Gastroesophageal sphincter (tissue), 4 donors: ENCODE measurements around the gene GLRA1. TPM values are rescaled to one million over a fixed set of nuclear protein-coding genes. Genes with fewer than 3 reads are reported as not detected.

Source experiments
- ATAC-seq: fragments of 150-250 bp; one replicate; pipeline ENCODE4 v1.9.1; 2016; ENCODE audit warnings: mild to moderate bottlenecking, moderate library complexity
- H3K27ac ChIP-seq, 4 donors: fragments of 200-600 bp; sonication (generic) in 3 of 4; 1 replicate in 3 of 4; 2 replicates in 1 of 4; pipeline ENCODE4 v1.5.1; 2016 to 2019
- H3K27me3 ChIP-seq: fragments of 200-600 bp; sonication (generic); one replicate; pipeline ENCODE4 v1.5.1; 2019
- H3K36me3 ChIP-seq, 2 donors: fragments of 200-600 bp; sonication (generic); one replicate each; pipeline ENCODE4 v1.5.1; 2019; ENCODE audit warnings: control low read depth in 1 of 2
- H3K4me1 ChIP-seq, 3 donors: fragments of 200-600 bp; sonication (generic); 1 replicate in 2 of 3; 2 replicates in 1 of 3; pipeline ENCODE4 v1.5.1; 2016 to 2019; ENCODE audit warnings: control low read depth in 2 of 3
- H3K4me3 ChIP-seq, 2 donors: fragments of 200-600 bp; sonication (generic); one replicate each; pipeline ENCODE4 v1.5.1; 2019; ENCODE audit warnings: mild to moderate bottlenecking in 1 of 2, moderate library complexity in 1 of 2
- H3K9me3 ChIP-seq, 3 donors: fragments of 200-600 bp; sonication (generic); one replicate each; pipeline ENCODE4 v1.5.1; 2017 to 2019; ENCODE audit warnings: control low read depth in 2 of 3
- CTCF ChIP-seq, 4 experiments: fragments of 200-600 bp in 2 of 4; fragments of 450-650 bp in 2 of 4; sonication (generic) in 1 of 4; IDR thresholded peaks; one replicate each; pipeline ENCODE4 v1.5.1; 2017 to 2019; ENCODE audit warnings: antibody characterized with exemption in 4 of 4, mild to moderate bottlenecking in 2 of 4, moderate library complexity in 2 of 4
- EP300 ChIP-seq: sonication (generic); formaldehyde crosslinking; IDR thresholded peaks from one replicate; pipeline ENCODE4 v1.6.1; 2017; ENCODE audit warnings: antibody characterized with exemption, mild to moderate bottlenecking
- POLR2A ChIP-seq, 2 donors: fragments of 450-650 bp; IDR thresholded peaks; one replicate each; pipeline ENCODE4 v1.6.1; 2017; ENCODE audit warnings: antibody characterized with exemption in 2 of 2, mild to moderate bottlenecking in 2 of 2, moderate library complexity in 1 of 2
- POLR2AphosphoS5 ChIP-seq: sonication (generic); formaldehyde crosslinking; IDR thresholded peaks from one replicate; pipeline ENCODE4 v1.6.1; 2017; ENCODE audit warnings: antibody characterized with exemption
- WGBS, 2 donors: methylation state at CpG; one replicate each; pipeline ENCODE4 v1.1.5; 2018; ENCODE audit warnings: low coverage in 1 of 2; 5-methylcytosine and 5-hydroxymethylcytosine counted together
- total RNA-seq, 4 donors: library from RNA; depleted of rRNA; stranded (reverse); fragments of >200 nt; gene quantifications; one replicate each; pipeline ENCODE4 v1.1.0, GENCODE V29; 2016

The GLRA1 gene
- total RNA-seq, 4 donors from 2014 or later: not detected

GRCh38 chr5:151947931-151948608 lies 23.4 kb upstream of the GLRA1 start:
- no peak for ATAC-seq
- Histone ChIP-seq H3K4me1 (no peaks in the 10 kb centered on the region), H3K27me3 (no peaks in the 10 kb centered on the region), H3K36me3 (no peaks in the 10 kb centered on the region), H3K27ac (no peak overlapping the region), H3K9me3 (no peaks in the 10 kb centered on the region), H3K4me3 (no peak overlapping the region)
- 20 to 58% methylated on average over 1 to 5 of the region's 5 CpGs for WGBS, 2 donors
- TF ChIP-seq POLR2AphosphoS5 (no peak), CTCF (IDR thresholded peaks at IDR 0.05) (no peak), POLR2A (IDR thresholded peaks at IDR 0.05) (no peak), EP300 (no peak)

GRCh38 chr5:151937851-151938250 lies 13.2 kb upstream of the GLRA1 start:
- Histone ChIP-seq H3K27me3 (no peaks in the 10 kb centered on the region), H3K4me1 (no peaks in the 10 kb centered on the region), H3K9me3 (peaks cover 0 to 3% (median 0%) of the 10 kb centered on the region in 3 donors), H3K27ac (no peak overlapping the region), H3K36me3 (no peaks in the 10 kb centered on the region), H3K4me3 (no peak overlapping the region)
- TF ChIP-seq POLR2A (IDR thresholded peaks at IDR 0.05) (no peak), CTCF (IDR thresholded peaks at IDR 0.05) (no peak), EP300 (no peak), POLR2AphosphoS5 (no peak)
- ATAC-seq: no peak

- no peak for ATAC-seq
- TF ChIP-seq CTCF (IDR thresholded peaks at IDR 0.05) (no peak), EP300 (no peak), POLR2AphosphoS5 (no peak), POLR2A (IDR thresholded peaks at IDR 0.05) (no peak)
- Histone ChIP-seq H3K4me3 (no peak overlapping the region), H3K27me3 (no peaks in the 10 kb centered on the region), H3K36me3 (no peaks in the 10 kb centered on the region), H3K9me3 (peaks cover 0 to 25% (median 0%) of the 10 kb centered on the region in 3 donors), H3K27ac (no peak overlapping the region), H3K4me1 (no peaks in the 10 kb centered on the region)
- WGBS, 2 donors: 40 to 55% methylated on average over 2 to 3 of the region's 3 CpGs
These were observed 10.6 kb upstream of the GLRA1 start for GRCh38 chr5:151935135-151935695.

GRCh38 chr5:151931260-151931659 lies 6.6 kb upstream of the GLRA1 start:
- TF ChIP-seq CTCF (IDR thresholded peaks at IDR 0.05): no peak
- no peak for TF ChIP-seq POLR2A (IDR thresholded peaks at IDR 0.05)
- no peak for TF ChIP-seq EP300
- no peak for TF ChIP-seq POLR2AphosphoS5
- WGBS, 2 donors: 63 to 100% methylated on average over 2 of the region's 2 CpGs
- H3K27me3 ChIP-seq: peaks cover 9% of the 10 kb centered on the region
- no peaks in the 10 kb centered on the region for H3K4me1 ChIP-seq
- peaks cover 0 to 30% (median 0%) of the 10 kb centered on the region in 3 donors for H3K9me3 ChIP-seq
- no peak overlapping the region for H3K4me3 ChIP-seq
- no peaks in the 10 kb centered on the region for H3K36me3 ChIP-seq
- H3K27ac ChIP-seq: no peak overlapping the region
- no peak for ATAC-seq

GRCh38 chr5:151926188-151926587 lies 1.5 kb upstream of the GLRA1 start:
- H3K4me3 ChIP-seq: no peak overlapping the region
- H3K4me1 ChIP-seq: no peaks in the 10 kb centered on the region
- WGBS, 2 donors: 27% methylated on average over 2 to 3 of the region's 3 CpGs
- H3K9me3 ChIP-seq: peaks cover 0 to 12% (median 0%) of the 10 kb centered on the region in 3 donors
- H3K36me3 ChIP-seq: no peaks in the 10 kb centered on the region
- no peak for ATAC-seq
- TF ChIP-seq EP300 (no peak), POLR2AphosphoS5 (no peak), POLR2A (IDR thresholded peaks at IDR 0.05) (no peak), CTCF (IDR thresholded peaks at IDR 0.05) (no peak)
- no peak overlapping the region for H3K27ac ChIP-seq
- H3K27me3 ChIP-seq: peaks cover 47% of the 10 kb centered on the region
